Activated T-helper 2 cell treated with anti-CD3 and anti-CD28 coated beads, Interferon-gamma antibody, Interleukin-2, Interleukin-4, amounts not matched to agents 10 μg/mL and 5 μg/mL and 100 μg/mL, durations not matched to agents 14 hours and 24 hours and 36 hours (primary cell): Measurements from ENCODE around the gene CAMTA1. TPM values are rescaled to one million over a fixed set of nuclear protein-coding genes. Genes with fewer than 3 reads are reported as not detected.

Experiments used
- DNase-seq: peaks from one replicate; pipeline ENCODE4 v3.0.0; 2021; ENCODE audit warnings: low spot score
- H3K27ac Mint-ChIP-seq: one replicate; pipeline ENCODE4 v1.8.0; 2021; ENCODE audit warnings: mixed read lengths
- H3K27me3 Mint-ChIP-seq: one replicate; pipeline ENCODE4 v1.8.0; 2021; ENCODE audit warnings: low read depth, mixed read lengths
- H3K36me3 Mint-ChIP-seq: one replicate; pipeline ENCODE4 v1.8.0; 2021; ENCODE audit warnings: low read depth, mixed read lengths
- H3K4me1 Mint-ChIP-seq: one replicate; pipeline ENCODE4 v1.8.0; 2021; ENCODE audit warnings: low read depth, mixed read lengths
- H3K4me3 Mint-ChIP-seq: one replicate; pipeline ENCODE4 v1.8.0; 2021; ENCODE audit warnings: low read depth, mild to moderate bottlenecking, moderate library complexity, mixed read lengths
- H3K9me3 Mint-ChIP-seq: one replicate; pipeline ENCODE4 v1.8.0; 2021; ENCODE audit warnings: mixed read lengths
- intact Hi-C: fragments of 100-400 bp; cut with micrococcal nuclease; formaldehyde crosslinking; loops from one replicate; pipeline ENCODE4 v1.15.1; 2023
- total RNA-seq: library from RNA; stranded (reverse); gene quantifications from 2 replicates; pipeline ENCODE4 v1.2.3, GENCODE V29; 2022

CAMTA1 gene
- total RNA-seq, 1 donor from 2014 or later, result 62.9 TPM

DNA sequence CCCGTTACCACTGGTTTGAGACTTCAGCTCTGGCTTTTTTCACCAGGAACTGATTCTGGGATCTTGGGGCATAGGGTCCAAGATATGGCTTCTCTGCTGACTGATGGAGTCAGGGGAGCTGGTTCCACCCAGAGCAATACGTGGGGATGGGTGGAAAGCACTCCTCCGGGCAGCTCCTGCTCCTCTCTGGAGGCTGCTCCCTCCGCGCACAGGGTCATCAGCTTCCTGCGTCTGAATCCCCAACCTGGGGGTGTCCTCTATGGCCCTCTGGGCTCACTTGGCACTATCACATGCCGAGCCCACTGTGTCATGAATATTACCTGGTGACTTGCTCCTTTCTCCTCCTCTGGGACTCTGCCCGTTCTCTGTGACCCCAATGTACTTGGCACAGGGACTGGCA is 580.5 kb downstream of the CAMTA1 start:
- H3K27ac Mint-ChIP-seq, result no peak overlapping the region
- no peak overlapping the region for H3K4me3 Mint-ChIP-seq
- no peaks in the 10 kb centered on the region for H3K27me3 Mint-ChIP-seq

GRCh38 chr1:7366286-7366954 is 581.2 kb downstream of the CAMTA1 start:
- intact Hi-C loops, result no loop called here
- Mint-ChIP-seq H3K4me1 (no peaks in the 10 kb centered on the region), H3K27me3 (no peaks in the 10 kb centered on the region), H3K4me3 (no peak overlapping the region), H3K36me3 (no peaks in the 10 kb centered on the region), H3K9me3 (no peaks in the 10 kb centered on the region), H3K27ac (no peak overlapping the region)
- no peak for DNase-seq

More for the DNA sequence above, 580.5 kb downstream of the CAMTA1 start:
- no peak for DNase-seq
- Mint-ChIP-seq H3K4me1 (no peaks in the 10 kb centered on the region), H3K9me3 (no peaks in the 10 kb centered on the region), H3K36me3 (no peaks in the 10 kb centered on the region)
- intact Hi-C loops, result no loop called here

- no peak for DNase-seq
- Mint-ChIP-seq H3K27me3 (no peaks in the 10 kb centered on the region), H3K4me1 (no peaks in the 10 kb centered on the region), H3K4me3 (no peak overlapping the region), H3K27ac (no peak overlapping the region), H3K36me3 (no peaks in the 10 kb centered on the region), H3K9me3 (no peaks in the 10 kb centered on the region)
- intact Hi-C loops, result no loop called here
Measured at GRCh38 chr1:7366955-7367665, 581.9 kb downstream of the CAMTA1 start.

- Mint-ChIP-seq H3K27me3 (no peaks in the 10 kb centered on the region), H3K4me3 (no peak overlapping the region), H3K9me3 (no peaks in the 10 kb centered on the region), H3K27ac (no peak overlapping the region), H3K4me1 (no peaks in the 10 kb centered on the region), H3K36me3 (no peaks in the 10 kb centered on the region)
- DNase-seq, result no peak
- intact Hi-C loops, result no loop called here
Measured at GRCh38 chr1:7369866-7370265, 584.6 kb downstream of the CAMTA1 start.

GRCh38 chr1:7371926-7372325 is 586.7 kb downstream of the CAMTA1 start:
- H3K9me3 Mint-ChIP-seq, result no peaks in the 10 kb centered on the region
- H3K27ac Mint-ChIP-seq, result no peak overlapping the region
- peaks cover 1% of the 10 kb centered on the region for H3K27me3 Mint-ChIP-seq
- no peaks in the 10 kb centered on the region for H3K4me1 Mint-ChIP-seq
- intact Hi-C loops, result no loop called here
- no peak for DNase-seq
- no peak overlapping the region for H3K4me3 Mint-ChIP-seq
- H3K36me3 Mint-ChIP-seq, result no peaks in the 10 kb centered on the region

DNA sequence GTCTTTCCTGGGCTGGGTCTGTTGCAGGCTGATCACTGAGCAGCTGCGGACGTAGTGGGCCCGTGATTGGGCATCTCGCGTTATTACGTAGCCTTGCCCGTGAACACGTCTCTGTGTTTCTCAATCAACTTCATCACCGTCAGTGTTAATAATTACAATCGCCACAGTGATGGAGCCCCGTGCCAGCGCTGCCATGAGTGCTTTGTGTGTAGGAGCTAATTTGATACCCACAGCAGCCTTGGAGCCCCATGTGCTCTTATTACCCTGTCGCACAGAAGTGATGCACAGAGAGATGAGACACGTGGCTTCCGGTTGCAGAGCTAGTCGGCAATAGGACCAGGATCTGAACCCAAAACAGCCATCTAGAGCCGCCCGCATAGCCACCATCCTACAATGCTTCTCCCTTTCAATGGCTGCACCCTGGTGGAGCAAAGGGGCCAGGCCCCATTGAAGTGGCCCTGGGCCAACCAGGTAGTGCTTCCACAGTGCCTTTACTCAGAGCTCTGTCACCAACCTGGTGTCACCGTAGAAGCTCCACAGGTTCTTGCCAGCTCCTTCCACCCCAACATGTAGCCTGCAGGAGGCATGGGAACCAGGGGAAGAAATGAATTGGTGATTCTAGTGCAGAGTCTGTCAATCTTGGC is 587.3 kb downstream of the CAMTA1 start:
- Mint-ChIP-seq H3K27me3 (peaks cover 1% of the 10 kb centered on the region), H3K9me3 (no peaks in the 10 kb centered on the region), H3K4me1 (no peaks in the 10 kb centered on the region), H3K36me3 (no peaks in the 10 kb centered on the region), H3K27ac (no peak overlapping the region), H3K4me3 (no peak overlapping the region)
- intact Hi-C loops, result no loop called here
- no peak for DNase-seq

DNA sequence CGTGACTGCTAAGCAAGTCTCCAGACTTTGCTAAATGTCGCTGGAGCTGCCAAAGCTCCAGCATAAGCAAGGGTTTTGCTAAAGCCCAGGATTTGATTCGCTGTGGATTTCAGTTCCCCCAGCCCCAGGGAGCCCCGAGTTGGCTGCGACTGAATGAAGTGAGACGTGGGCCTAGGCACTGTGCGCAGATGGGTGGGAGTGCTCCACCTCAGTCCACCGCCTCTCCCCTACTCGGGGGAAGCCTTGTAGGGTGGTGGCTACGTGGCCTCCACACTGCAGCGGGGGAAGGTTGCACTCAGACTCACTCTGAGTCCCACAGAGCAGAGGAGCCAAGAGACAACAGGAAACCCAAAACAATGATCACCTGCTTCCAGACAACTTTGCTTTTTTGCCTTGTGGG is 588.0 kb downstream of the CAMTA1 start:
- Mint-ChIP-seq H3K27ac (no peak overlapping the region), H3K4me3 (no peak overlapping the region), H3K4me1 (no peaks in the 10 kb centered on the region), H3K9me3 (no peaks in the 10 kb centered on the region), H3K36me3 (no peaks in the 10 kb centered on the region), H3K27me3 (peaks cover 5% of the 10 kb centered on the region)
- no peak for DNase-seq
- intact Hi-C loops, result no loop called here

- DNase-seq, result no peak
- Mint-ChIP-seq H3K36me3 (no peaks in the 10 kb centered on the region), H3K4me3 (no peak overlapping the region), H3K4me1 (no peaks in the 10 kb centered on the region), H3K9me3 (no peaks in the 10 kb centered on the region), H3K27me3 (peaks cover 5% of the 10 kb centered on the region), H3K27ac (no peak overlapping the region)
- intact Hi-C loops, result no loop called here
Measured at GRCh38 chr1:7373876-7374562, 588.8 kb downstream of the CAMTA1 start.

DNA sequence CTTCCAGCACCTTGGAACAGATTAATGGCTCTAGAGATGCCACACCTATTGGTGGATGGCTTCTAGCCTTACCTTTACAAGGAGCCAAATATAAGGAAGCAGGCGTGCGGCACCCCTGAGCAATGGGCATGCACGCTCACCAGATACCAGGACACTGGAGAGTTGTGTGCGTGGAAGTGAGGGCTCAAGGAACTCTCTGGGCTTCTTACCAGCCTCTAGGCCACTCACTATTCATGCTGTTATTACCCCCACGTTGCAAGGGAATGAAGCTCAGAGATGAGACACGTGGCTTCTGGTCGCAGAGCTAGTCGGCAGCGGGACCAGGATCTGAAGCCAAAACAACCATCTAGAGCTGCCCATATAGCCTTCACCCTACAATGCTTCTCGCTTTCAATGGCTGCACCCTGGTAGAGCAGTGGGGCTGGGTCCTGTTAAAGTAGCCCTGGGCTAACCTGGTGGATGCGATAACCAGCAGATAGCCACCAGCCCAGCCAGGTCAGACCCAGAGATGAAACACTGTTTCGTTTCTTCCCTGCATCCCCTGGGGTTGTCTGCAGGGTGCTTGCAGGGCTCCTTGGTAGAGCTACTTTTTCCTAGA is 589.4 kb downstream of the CAMTA1 start:
- no peaks in the 10 kb centered on the region for H3K36me3 Mint-ChIP-seq
- H3K4me3 Mint-ChIP-seq, result no peak overlapping the region
- H3K9me3 Mint-ChIP-seq, result no peaks in the 10 kb centered on the region
- DNase-seq, result no peak
- peaks cover 8% of the 10 kb centered on the region for H3K27me3 Mint-ChIP-seq
- no peak overlapping the region for H3K27ac Mint-ChIP-seq
- intact Hi-C loops, result no loop called here
- H3K4me1 Mint-ChIP-seq, result no peaks in the 10 kb centered on the region

DNA sequence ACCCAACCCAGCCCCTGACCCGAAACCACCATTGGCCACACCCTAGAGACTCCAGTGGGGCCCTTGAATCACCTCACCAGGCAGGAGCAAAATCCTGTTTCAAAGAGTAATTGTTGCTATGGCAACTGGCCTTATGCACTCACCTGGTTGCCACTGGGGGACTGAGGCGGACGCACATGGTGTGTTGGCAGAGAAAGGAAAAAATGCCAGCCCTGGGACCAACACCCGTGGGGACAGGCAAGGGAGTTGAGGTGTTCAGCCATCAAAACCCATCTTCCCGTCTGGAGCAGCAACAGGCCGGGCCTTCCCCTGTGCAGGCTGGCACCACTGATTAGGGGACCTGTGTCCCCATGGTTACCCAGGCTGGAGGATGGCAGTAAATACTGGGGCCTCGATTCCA is 590.1 kb downstream of the CAMTA1 start:
- Mint-ChIP-seq H3K36me3 (no peaks in the 10 kb centered on the region), H3K27me3 (peaks cover 8% of the 10 kb centered on the region), H3K4me3 (no peak overlapping the region), H3K4me1 (no peaks in the 10 kb centered on the region), H3K9me3 (no peaks in the 10 kb centered on the region), H3K27ac (no peak overlapping the region)
- intact Hi-C loops, result no loop called here
- DNase-seq, result no peak

- Mint-ChIP-seq H3K9me3 (no peaks in the 10 kb centered on the region), H3K36me3 (no peaks in the 10 kb centered on the region), H3K4me1 (no peaks in the 10 kb centered on the region), H3K27me3 (peaks cover 8% of the 10 kb centered on the region), H3K27ac (no peak overlapping the region), H3K4me3 (no peak overlapping the region)
- DNase-seq, result no peak
- intact Hi-C loops, result no loop called here
Measured at GRCh38 chr1:7375781-7376660, 590.8 kb downstream of the CAMTA1 start.

DNA sequence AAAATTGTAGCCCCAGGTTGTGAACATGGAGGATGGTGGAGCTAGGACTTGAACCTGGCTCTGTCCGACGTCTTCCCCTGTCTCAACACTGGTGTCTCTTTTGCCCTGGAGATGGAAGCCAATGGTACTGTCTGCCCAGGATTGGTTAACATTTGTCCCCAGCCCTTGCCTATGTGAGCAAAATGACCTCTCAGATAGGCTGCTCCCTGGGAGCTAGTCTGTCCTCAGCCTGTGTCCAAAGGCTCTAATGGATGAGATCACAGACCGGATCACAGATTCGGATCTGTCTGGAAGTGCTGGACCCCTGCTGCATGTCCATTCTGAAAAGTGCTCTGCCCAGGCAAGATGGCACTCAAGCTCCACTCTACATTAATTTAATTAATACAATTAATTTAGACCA is 591.4 kb downstream of the CAMTA1 start:
- Mint-ChIP-seq H3K27me3 (peaks cover 8% of the 10 kb centered on the region), H3K4me3 (no peak overlapping the region), H3K36me3 (no peaks in the 10 kb centered on the region), H3K27ac (no peak overlapping the region), H3K9me3 (no peaks in the 10 kb centered on the region), H3K4me1 (no peaks in the 10 kb centered on the region)
- no peak for DNase-seq
- intact Hi-C loops, result no loop called here
